Liver (tissue), 5 donors: ENCODE measurements around the gene ACTR8. TPM values are rescaled to one million over a fixed set of nuclear protein-coding genes. Genes with fewer than 3 reads are reported as not detected.

Experiments used
- ATF3 ChIP-seq: IDR thresholded peaks from 2 replicates; pipeline ENCODE4 v1.6.1; 2016; ENCODE audit warnings: antibody characterized with exemption
- EGR1 ChIP-seq, 2 donors: IDR thresholded peaks; 2 replicates each; pipeline ENCODE4 v1.6.1; 2016 to 2018; ENCODE audit warnings: antibody characterized with exemption in 2 of 2, low read depth in 2 of 2
- FOXA2 ChIP-seq: IDR thresholded peaks from 2 replicates; pipeline ENCODE4 v1.6.1; 2016; ENCODE audit warnings: antibody characterized with exemption
- GABPA ChIP-seq, 2 donors: IDR thresholded peaks in 1 of 2; conservative IDR thresholded peaks in 1 of 2; 2 replicates each; pipeline ENCODE4 v1.6.1; 2016; ENCODE audit warnings: antibody characterized with exemption in 2 of 2, mild to moderate bottlenecking in 1 of 2, moderate library complexity in 1 of 2
- HNF4A ChIP-seq, 2 donors: conservative IDR thresholded peaks; 2 replicates each; pipeline ENCODE4 v1.6.1; 2016; ENCODE audit warnings: antibody characterized with exemption in 2 of 2, mild to moderate bottlenecking in 2 of 2
- JUND ChIP-seq, 2 donors: IDR thresholded peaks; 2 replicates each; pipeline ENCODE4 v1.6.1; 2016; ENCODE audit warnings: antibody characterized with exemption in 2 of 2
- polyA plus RNA-seq, 2 donors: library from polyadenylated mRNA; stranded (reverse) in 1 of 2; unstranded in 1 of 2; fragments of 200-250 nt in 1 of 2; fragments of >200 nt in 1 of 2; fragmentation: Nextera tagmentation in 1 of 2; extraction: Ambion mirVana in 1 of 2; gene quantifications; one replicate each; pipeline versions ENCODE4 v1.2.1 to v1.2.3, GENCODE V29; 2013 to 2015
- total RNA-seq, 2 donors: library from RNA; depleted of rRNA; stranded (reverse); fragments of >200 nt; gene quantifications; one replicate each; pipeline ENCODE4 v1.2.3, GENCODE V29; 2014
- donor health status: healthy.
- donor health status: healthy.
- donor health status: healthy.

Gene ACTR8
- total and polyA plus RNA-seq, 4 donors = 3.2 to 16.7 (median 7.7) TPM

- no peak for TF ChIP-seq JUND (IDR thresholded peaks at IDR 0.05)
- no peak for TF ChIP-seq EGR1 (IDR thresholded peaks at IDR 0.05; ENCODE audit: low read depth in 2 of 2)
- TF ChIP-seq GABPA (IDR thresholded peaks at IDR 0.05 in 1 of 2, conservative IDR thresholded peaks at IDR 0.05 in 1 of 2) = no peak
- TF ChIP-seq HNF4A (conservative IDR thresholded peaks at IDR 0.05) = no peak
- no peak for TF ChIP-seq FOXA2
- TF ChIP-seq ATF3 = no peak
Observed at GRCh38 chr3:53817211-53817610, 64.7 kb downstream of the ACTR8 start (continued).

Other genes with a start within 250 kb of the ACTR8 start
- 10 to 100 TPM in 1 of 2 donors, 1 to 10 TPM in 1; 9.1 to 34.0 TPM for gene CHDH, start 35.7 kb downstream of the ACTR8 start, total RNA-seq
- 10 to 100 TPM; 10.7 to 31.6 TPM for gene CHDH, start 35.7 kb downstream of the ACTR8 start, polyA plus RNA-seq
- 10 to 100 TPM; 11.8 to 14.6 TPM for gene IL17RB, start 35.6 kb downstream of the ACTR8 start, total RNA-seq
- gene IL17RB, start 35.6 kb downstream of the ACTR8 start, polyA plus RNA-seq = 10 to 100 TPM; 17.0 to 21.6 TPM
- 10 to 100 TPM; 24.9 to 37.7 TPM for gene SELENOK, start 9.7 kb upstream of the ACTR8 start, total RNA-seq
- gene SELENOK, start 9.7 kb upstream of the ACTR8 start, polyA plus RNA-seq = 10 to 100 TPM; 40.0 to 80.2 TPM
- gene CACNA2D3, start 240.4 kb upstream of the ACTR8 start, total RNA-seq = under 1 TPM; 0.08 to 0.37 TPM
- under 1 TPM in 1 of 2 donors, not detected in 1; 0.06 TPM for gene CACNA2D3, start 240.4 kb upstream of the ACTR8 start, polyA plus RNA-seq